ENCODE measurements around the gene SUPT6H.

- TF ChIP-seq CTCF (IDR thresholded peaks at IDR 0.05; ENCODE audit: low read depth, low read length) (no peak), POLR2A (IDR thresholded peaks at IDR 0.05; ENCODE audit: extremely low read depth, insufficient read length) (no peak), MAX (IDR thresholded peaks at IDR 0.05; ENCODE audit: low read depth, low read length) (no peak)
Observed at GRCh38 chr17:28744972-28745785, 83.2 kb downstream of the SUPT6H start.
